MM.1S (cell line): ENCODE results near the gene CROCC2.

Experiments
- EZH2 ChIP-seq: fragments of 300-600 bp; sonication (generic); optimal IDR thresholded peaks from 2 replicates; pipeline ENCODE3; 2017; ENCODE audit warnings: low read depth, mild to moderate bottlenecking, antibody characterized with exemption, low read length, mixed read lengths
- EZH2phosphoT487 ChIP-seq: fragments of 300-600 bp; sonication (generic); IDR thresholded peaks from 2 replicates; pipeline ENCODE4 v1.6.1; 2018; ENCODE audit warnings: antibody characterized with exemption, low read length
- TF ChIP-seq, protein P1 (sequence below): fragments of 300-600 bp; sonication (generic); IDR thresholded peaks from 2 replicates; pipeline ENCODE4 v1.5.1; 2016; ENCODE audit warnings: antibody characterized with exemption, low read length, mixed read lengths

DNA sequence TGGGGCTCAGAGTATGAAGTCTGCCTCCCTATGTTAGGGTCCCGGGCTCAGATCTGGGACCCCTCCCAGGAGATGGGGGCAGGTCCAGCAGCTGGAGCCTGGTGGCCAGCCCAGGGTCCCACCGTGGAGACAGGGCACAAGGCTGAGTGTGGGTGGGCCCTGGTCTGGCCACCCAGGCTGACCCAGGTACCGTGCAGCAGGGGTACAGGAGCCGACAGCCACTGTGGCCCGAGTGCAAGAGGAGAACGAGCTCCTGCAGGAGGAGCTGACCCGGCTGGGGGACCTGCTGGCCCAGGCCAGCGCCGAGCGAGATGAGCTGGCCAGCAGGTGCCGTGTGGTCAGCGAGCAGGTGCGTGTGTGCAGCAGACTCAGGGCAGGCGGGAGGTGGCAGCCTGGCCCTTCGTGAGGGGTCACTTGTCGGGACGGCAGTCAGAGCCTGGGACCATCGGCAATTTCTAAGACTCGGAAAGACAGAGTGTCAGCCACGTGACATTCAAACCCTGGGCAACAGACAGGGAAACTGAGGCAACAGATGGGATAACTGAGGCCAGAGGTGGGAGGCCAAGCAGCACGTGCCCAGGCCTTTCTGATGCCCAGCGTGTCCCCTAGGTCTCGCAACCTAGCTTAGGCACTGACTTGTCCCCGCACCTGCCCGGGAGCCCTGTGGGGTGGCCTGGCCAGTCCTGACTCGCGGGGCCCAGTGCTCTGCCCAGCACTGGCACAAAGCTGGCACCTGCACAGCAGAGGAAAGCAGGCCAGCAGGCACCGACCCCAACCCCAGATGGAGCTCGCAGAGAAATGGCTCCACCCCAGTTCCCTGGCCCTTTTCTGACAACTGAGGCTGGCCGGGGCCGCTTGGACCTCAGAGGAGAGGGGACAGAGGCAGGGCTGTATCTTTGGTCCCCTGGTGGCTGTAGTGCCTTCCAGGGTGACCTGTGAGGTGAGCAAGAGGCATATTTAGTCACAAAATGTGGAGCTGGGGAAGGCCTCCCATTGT, 13.9 kb downstream of the CROCC2 start:
- TF ChIP-seq EZH2 (no peak), EZH2phosphoT487 (no peak)
- TF ChIP-seq, protein P1, sequence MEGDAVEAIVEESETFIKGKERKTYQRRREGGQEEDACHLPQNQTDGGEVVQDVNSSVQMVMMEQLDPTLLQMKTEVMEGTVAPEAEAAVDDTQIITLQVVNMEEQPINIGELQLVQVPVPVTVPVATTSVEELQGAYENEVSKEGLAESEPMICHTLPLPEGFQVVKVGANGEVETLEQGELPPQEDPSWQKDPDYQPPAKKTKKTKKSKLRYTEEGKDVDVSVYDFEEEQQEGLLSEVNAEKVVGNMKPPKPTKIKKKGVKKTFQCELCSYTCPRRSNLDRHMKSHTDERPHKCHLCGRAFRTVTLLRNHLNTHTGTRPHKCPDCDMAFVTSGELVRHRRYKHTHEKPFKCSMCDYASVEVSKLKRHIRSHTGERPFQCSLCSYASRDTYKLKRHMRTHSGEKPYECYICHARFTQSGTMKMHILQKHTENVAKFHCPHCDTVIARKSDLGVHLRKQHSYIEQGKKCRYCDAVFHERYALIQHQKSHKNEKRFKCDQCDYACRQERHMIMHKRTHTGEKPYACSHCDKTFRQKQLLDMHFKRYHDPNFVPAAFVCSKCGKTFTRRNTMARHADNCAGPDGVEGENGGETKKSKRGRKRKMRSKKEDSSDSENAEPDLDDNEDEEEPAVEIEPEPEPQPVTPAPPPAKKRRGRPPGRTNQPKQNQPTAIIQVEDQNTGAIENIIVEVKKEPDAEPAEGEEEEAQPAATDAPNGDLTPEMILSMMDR, result no peak
